SH-SY5Y (cell line): ENCODE measurements around the gene SLC8A2.

Source experiments
- GATA2 ChIP-seq: IDR thresholded peaks from 2 replicates; pipeline ENCODE4 v1.6.1; 2011; ENCODE audit warnings: mild to moderate bottlenecking, low read depth, low read length
- GATA3 ChIP-seq: IDR thresholded peaks from 2 replicates; pipeline ENCODE4 v1.6.1; 2011; ENCODE audit warnings: low read depth, mild to moderate bottlenecking, low read length, moderate library complexity

GRCh38 chr19:47518854-47519253, 47.2 kb upstream of the SLC8A2 start:
- TF ChIP-seq GATA2 (no peak), GATA3 (no peak)
